ENCODE measurements around the gene ACVR2B. TPM values are rescaled to one million over a fixed set of nuclear protein-coding genes. Genes with fewer than 3 reads are reported as not detected.

ACVR2B gene
- total and polyA plus RNA-seq, 2 experiments from 2014 or later: 27.9 to 98.7 TPM

GRCh38 chr3:38455639-38456430, 2.1 kb downstream of the ACVR2B start:
- Mint-ChIP-seq H3K9me3 (peaks cover 6% of the 10 kb centered on the region), H3K27ac (peak overlapping the region; percentile 100), H3K4me3 (peak overlapping the region; percentile 99), H3K4me1 (peaks cover 52% of the 10 kb centered on the region), H3K27me3 (ENCODE audit: insufficient read depth, low read depth, poor library complexity) (peaks cover 20% of the 10 kb centered on the region), H3K36me3 (ENCODE audit: low read depth) (peaks cover 10% of the 10 kb centered on the region)
- H3K9me2 ChIP-seq (ENCODE audit: insufficient read depth): no peaks in the 10 kb centered on the region
- H3K4me3 ChIP-seq: peak overlapping the region; percentile 94
- no peaks in the 10 kb centered on the region for H3K27me3 ChIP-seq (ENCODE audit: insufficient read depth)
- DNase-seq (ENCODE audit: low spot score) (peak; percentile 76), ATAC-seq (peak; percentile 28)
- peak overlapping the region; percentile 91 for H3K27ac ChIP-seq (ENCODE audit: low read depth)
- H3K4me2 ChIP-seq: peak overlapping the region; percentile 91
- peaks cover 14% of the 10 kb centered on the region for H3F3A ChIP-seq (replicated peaks; ENCODE audit: low read depth)
- TF ChIP-seq CTCF (conservative IDR thresholded peaks at IDR 0.05; ENCODE audit: low read depth in 2 of 2) (no peak), EZH2 (IDR thresholded peaks at IDR 0.05; ENCODE audit: low read depth, unreplicated experiment) (no peak), CREB1 (CRISPR knock-in tag; IDR thresholded peaks at IDR 0.05; ENCODE audit: low read depth) (no peak), STAT1 (IDR thresholded peaks at IDR 0.05; ENCODE audit: unreplicated experiment) (no peak), NANOG (IDR thresholded peaks at IDR 0.05; ENCODE audit: borderline replicate concordance) (no peak), ZNF462 (CRISPR knock-in tag; IDR thresholded peaks at IDR 0.05) (no peak), ZNF114 (CRISPR knock-in tag; IDR thresholded peaks at IDR 0.05) (no peak), EZH2phosphoT487 (IDR thresholded peaks at IDR 0.05; ENCODE audit: unreplicated experiment) (no peak), JUNB (IDR thresholded peaks at IDR 0.05; ENCODE audit: unreplicated experiment) (no peak), ETS1 (IDR thresholded peaks at IDR 0.05) (no peak)
- peaks cover 46% of the 10 kb centered on the region for H4K20me1 ChIP-seq (replicated peaks; ENCODE audit: insufficient read depth)
- H3K79me2 ChIP-seq (replicated peaks; ENCODE audit: insufficient read depth): peaks cover 60% of the 10 kb centered on the region
- H2AFZ ChIP-seq: no peak overlapping the region
- H3K36me3 ChIP-seq (ENCODE audit: insufficient read depth): no peaks in the 10 kb centered on the region
- peaks cover 32% of the 10 kb centered on the region for H3K4me1 ChIP-seq (ENCODE audit: insufficient read depth)
